Activated naive CD8-positive, alpha-beta T cell treated with anti-CD3 and anti-CD28 coated beads, Interleukin-2, amount 50 U/mL, for 24 hours (primary cell): Measurements from ENCODE around the gene ABHD18.

Experiments used
- ATAC-seq: fragments of 150-1000 bp; cut with Tn5 transposase; one replicate; pipeline ENCODE4 v1.10.0; 2021
- DNase-seq: peaks from one replicate; pipeline ENCODE4 v3.0.0; 2021
- H3K27ac Mint-ChIP-seq: one replicate; pipeline ENCODE4 v1.8.0; 2021; ENCODE audit warnings: mild to moderate bottlenecking, mixed read lengths
- H3K27me3 Mint-ChIP-seq: one replicate; pipeline ENCODE4 v1.8.0; 2021; ENCODE audit warnings: mixed read lengths
- H3K36me3 Mint-ChIP-seq: one replicate; pipeline ENCODE4 v1.8.0; 2021; ENCODE audit warnings: low read depth, mixed read lengths
- H3K4me1 Mint-ChIP-seq: one replicate; pipeline ENCODE4 v1.8.0; 2021; ENCODE audit warnings: mixed read lengths
- H3K4me3 Mint-ChIP-seq: one replicate; pipeline ENCODE4 v1.8.0; 2021; ENCODE audit warnings: mild to moderate bottlenecking, moderate library complexity, mixed read lengths
- H3K9me3 Mint-ChIP-seq: one replicate; pipeline ENCODE4 v1.8.0; 2021; ENCODE audit warnings: mixed read lengths

ABHD18 gene

GRCh38 chr4:128076464-128076863 lies 111.3 kb downstream of the ABHD18 start:
- H3K27ac Mint-ChIP-seq: no peak overlapping the region
- H3K9me3 Mint-ChIP-seq: no peaks in the 10 kb centered on the region
- H3K4me3 Mint-ChIP-seq: no peak overlapping the region
- no peaks in the 10 kb centered on the region for H3K27me3 Mint-ChIP-seq
- ATAC-seq (no peak), DNase-seq (no peak)
- peaks cover 35% of the 10 kb centered on the region for H3K36me3 Mint-ChIP-seq
- H3K4me1 Mint-ChIP-seq: no peaks in the 10 kb centered on the region
